ENCODE data around the gene AUTS2.

Gene AUTS2

GRCh38 chr7:70489813-70490212 lies 891.5 kb downstream of the AUTS2 start:
- DNase-seq (ENCODE audit: low read depth in 2 of 2), result peak in 1 of 2 experiments; percentile 23

- no peak for DNase-seq (ENCODE audit: low read depth in 2 of 2)
These were observed 894.4 kb downstream of the AUTS2 start for GRCh38 chr7:70492625-70493024.

GRCh38 chr7:70494225-70495032 lies 896.2 kb downstream of the AUTS2 start:
- DNase-seq (ENCODE audit: low read depth in 2 of 2), result no peak

- no peak for DNase-seq (ENCODE audit: low read depth in 2 of 2)
These were observed 896.7 kb downstream of the AUTS2 start for GRCh38 chr7:70495033-70495376.

GRCh38 chr7:70497793-70498192 lies 899.5 kb downstream of the AUTS2 start:
- DNase-seq (ENCODE audit: low read depth in 2 of 2), result no peak

- DNase-seq (ENCODE audit: low read depth in 2 of 2), result peak in 1 of 2 experiments; percentile 8
These were observed 900.1 kb downstream of the AUTS2 start for GRCh38 chr7:70498232-70498992.

GRCh38 chr7:70500261-70500660 lies 902.0 kb downstream of the AUTS2 start:
- DNase-seq (ENCODE audit: low read depth in 2 of 2), result peak; percentile 36 to 42

GRCh38 chr7:70502117-70502863 lies 904.0 kb downstream of the AUTS2 start:
- DNase-seq (ENCODE audit: low read depth in 2 of 2), result no peak

- DNase-seq (ENCODE audit: low read depth in 2 of 2), result no peak
These were observed 906.0 kb downstream of the AUTS2 start for GRCh38 chr7:70504254-70504653.

GRCh38 chr7:70505468-70505867 lies 907.2 kb downstream of the AUTS2 start:
- no peak for DNase-seq (ENCODE audit: low read depth in 2 of 2)

GRCh38 chr7:70505886-70506285 lies 907.6 kb downstream of the AUTS2 start:
- DNase-seq (ENCODE audit: low read depth in 2 of 2), result no peak

GRCh38 chr7:70506434-70506833 lies 908.2 kb downstream of the AUTS2 start:
- no peak for DNase-seq (ENCODE audit: low read depth in 2 of 2)

- DNase-seq (ENCODE audit: low read depth in 2 of 2), result no peak
These were observed 913.9 kb downstream of the AUTS2 start for GRCh38 chr7:70512144-70512543.

- DNase-seq (ENCODE audit: low read depth in 2 of 2), result no peak
These were observed 914.5 kb downstream of the AUTS2 start for GRCh38 chr7:70512761-70513160.

GRCh38 chr7:70520611-70521010 lies 922.3 kb downstream of the AUTS2 start:
- DNase-seq (ENCODE audit: low read depth in 2 of 2), result no peak

- DNase-seq (ENCODE audit: low read depth in 2 of 2), result no peak
These were observed 925.1 kb downstream of the AUTS2 start for GRCh38 chr7:70523249-70523988.

GRCh38 chr7:70523989-70524351 lies 925.7 kb downstream of the AUTS2 start:
- DNase-seq (ENCODE audit: low read depth in 2 of 2), result no peak

- DNase-seq (ENCODE audit: low read depth in 2 of 2), result no peak
These were observed 927.7 kb downstream of the AUTS2 start for GRCh38 chr7:70525991-70526390.

GRCh38 chr7:70527520-70528115 lies 929.3 kb downstream of the AUTS2 start:
- DNase-seq (ENCODE audit: low read depth in 2 of 2), result no peak

GRCh38 chr7:70529436-70529835 lies 931.2 kb downstream of the AUTS2 start:
- no peak for DNase-seq (ENCODE audit: low read depth in 2 of 2)

GRCh38 chr7:70529914-70530585 lies 931.8 kb downstream of the AUTS2 start:
- peak; percentile 18 to 35 for DNase-seq (ENCODE audit: low read depth in 2 of 2)
